ENCODE results near the gene PLCG2.

The PLCG2 gene

GRCh38 chr16:81799138-81799504 lies 20.0 kb downstream of the PLCG2 start:
- TF ChIP-seq TAF1 (IDR thresholded peaks at IDR 0.05; ENCODE audit: borderline replicate concordance, insufficient read depth, low read length) (no peak), FOXP2 (optimal IDR thresholded peaks at IDR 0.05; ENCODE audit: borderline replicate concordance, extremely low read depth, extremely low read length, insufficient read depth) (no peak), REST (IDR thresholded peaks at IDR 0.05; ENCODE audit: insufficient read depth in 1 of 2, low read depth in 2 of 2, low read length in 2 of 2) (no peak), SIN3A (IDR thresholded peaks at IDR 0.05; ENCODE audit: borderline replicate concordance, insufficient read depth, low read length) (no peak), POLR2AphosphoS5 (IDR thresholded peaks at IDR 0.05; ENCODE audit: low read depth, low read length) (no peak)

GRCh38 chr16:81803332-81803731 lies 24.2 kb downstream of the PLCG2 start:
- TF ChIP-seq FOXP2 (optimal IDR thresholded peaks at IDR 0.05; ENCODE audit: borderline replicate concordance, extremely low read depth, extremely low read length, insufficient read depth): no peak
- TF ChIP-seq TAF1 (IDR thresholded peaks at IDR 0.05; ENCODE audit: borderline replicate concordance, insufficient read depth, low read length): no peak
- no peak for TF ChIP-seq POLR2AphosphoS5 (IDR thresholded peaks at IDR 0.05; ENCODE audit: low read depth, low read length)
- no peak for TF ChIP-seq REST (IDR thresholded peaks at IDR 0.05; ENCODE audit: insufficient read depth in 1 of 2, low read depth in 2 of 2, low read length in 2 of 2)
- TF ChIP-seq SIN3A (IDR thresholded peaks at IDR 0.05; ENCODE audit: borderline replicate concordance, insufficient read depth, low read length): no peak

GRCh38 chr16:81804134-81804610 lies 25.1 kb downstream of the PLCG2 start:
- TF ChIP-seq TAF1 (IDR thresholded peaks at IDR 0.05; ENCODE audit: borderline replicate concordance, insufficient read depth, low read length) (no peak), SIN3A (IDR thresholded peaks at IDR 0.05; ENCODE audit: borderline replicate concordance, insufficient read depth, low read length) (no peak), POLR2AphosphoS5 (IDR thresholded peaks at IDR 0.05; ENCODE audit: low read depth, low read length) (no peak), REST (IDR thresholded peaks at IDR 0.05; ENCODE audit: insufficient read depth in 1 of 2, low read depth in 2 of 2, low read length in 2 of 2) (no peak), FOXP2 (optimal IDR thresholded peaks at IDR 0.05; ENCODE audit: borderline replicate concordance, extremely low read depth, extremely low read length, insufficient read depth) (no peak)

GRCh38 chr16:81806696-81807095 lies 27.6 kb downstream of the PLCG2 start:
- no peak for TF ChIP-seq POLR2AphosphoS5 (IDR thresholded peaks at IDR 0.05; ENCODE audit: low read depth, low read length)
- no peak for TF ChIP-seq REST (IDR thresholded peaks at IDR 0.05; ENCODE audit: insufficient read depth in 1 of 2, low read depth in 2 of 2, low read length in 2 of 2)
- no peak for TF ChIP-seq TAF1 (IDR thresholded peaks at IDR 0.05; ENCODE audit: borderline replicate concordance, insufficient read depth, low read length)

- no peak for TF ChIP-seq POLR2AphosphoS5 (IDR thresholded peaks at IDR 0.05; ENCODE audit: low read depth, low read length)
- TF ChIP-seq REST (IDR thresholded peaks at IDR 0.05; ENCODE audit: insufficient read depth in 1 of 2, low read depth in 2 of 2, low read length in 2 of 2): no peak
- no peak for TF ChIP-seq TAF1 (IDR thresholded peaks at IDR 0.05; ENCODE audit: borderline replicate concordance, insufficient read depth, low read length)
- no peak for TF ChIP-seq SIN3A (IDR thresholded peaks at IDR 0.05; ENCODE audit: borderline replicate concordance, insufficient read depth, low read length)
- no peak for TF ChIP-seq FOXP2 (optimal IDR thresholded peaks at IDR 0.05; ENCODE audit: borderline replicate concordance, extremely low read depth, extremely low read length, insufficient read depth)
Observed at GRCh38 chr16:81807767-81808358, 28.8 kb downstream of the PLCG2 start.

All from PFSK-1 (cell line).